Measurements from ENCODE around the gene RAD51B. TPM values are rescaled to one million over a fixed set of nuclear protein-coding genes. Genes with fewer than 3 reads are reported as not detected.

The RAD51B gene
- total and polyA plus RNA-seq, 2 of the 13 experiments (the other 11 are each of a cell fraction or from before 2014, with no cell fraction given) = 7.0 to 9.5 TPM

- no peak for TF ChIP-seq SKIL (CRISPR knock-in tag; IDR thresholded peaks at IDR 0.05; ENCODE audit: borderline replicate concordance)
- peak; percentile 31; the same call in 1 of the 2 replicates for TF ChIP-seq ZNF792 (CRISPR knock-in tag; IDR thresholded peaks at IDR 0.05)
- no peak for TF ChIP-seq HNRNPH1 (optimal IDR thresholded peaks at IDR 0.05; ENCODE audit: low read depth, low read length)
- no peak for TF ChIP-seq MNT (IDR thresholded peaks at IDR 0.05)
- no peak for TF ChIP-seq ZNF275 (CRISPR knock-in tag; IDR thresholded peaks at IDR 0.05; ENCODE audit: borderline replicate concordance)
- no peak for TF ChIP-seq HMGXB3 (CRISPR knock-in tag; IDR thresholded peaks at IDR 0.05; ENCODE audit: borderline replicate concordance)
- TF ChIP-seq BORCS8-MEF2B (CRISPR knock-in tag; IDR thresholded peaks at IDR 0.05) = no peak
- TF ChIP-seq RBFOX2 (IDR thresholded peaks at IDR 0.05; ENCODE audit: low read depth, low read length) = no peak
- no peak for TF ChIP-seq ZNF550 (CRISPR knock-in tag; IDR thresholded peaks at IDR 0.05; ENCODE audit: borderline replicate concordance)
- TF ChIP-seq POGZ (CRISPR knock-in tag; IDR thresholded peaks at IDR 0.05) = no peak
- no peak for TF ChIP-seq ZNF674 (CRISPR knock-in tag; IDR thresholded peaks at IDR 0.05; ENCODE audit: low read depth)
- 0 out of 2 replicates have a peak, but pooled peaks have one; percentile 38 for TF ChIP-seq ZNF850 (CRISPR knock-in tag; conservative IDR thresholded peaks at IDR 0.05)
- TF ChIP-seq ZNF3 (CRISPR knock-in tag; IDR thresholded peaks at IDR 0.05) = no peak
- TF ChIP-seq TEAD3 (CRISPR knock-in tag; optimal IDR thresholded peaks at IDR 0.05; ENCODE audit: borderline replicate concordance) = peak; percentile 57
- TF ChIP-seq ZFYVE20 (CRISPR knock-in tag; IDR thresholded peaks at IDR 0.05; ENCODE audit: borderline replicate concordance, low read depth) = no peak
- TF ChIP-seq SOX5 (CRISPR knock-in tag; IDR thresholded peaks at IDR 0.05; ENCODE audit: borderline replicate concordance) = peak; percentile 11; the same call in 1 of the 2 replicates
- TF ChIP-seq CTCF (CRISPR knock-in tag; IDR thresholded peaks at IDR 0.05) = peak; percentile 76
- TF ChIP-seq MAZ (IDR thresholded peaks at IDR 0.05; ENCODE audit: borderline replicate concordance, low read depth, low read length) = no peak
- no peak for TF ChIP-seq MAZ (CRISPR knock-in tag; IDR thresholded peaks at IDR 0.05; ENCODE audit: low read depth)
- TF ChIP-seq SAP130 (CRISPR knock-in tag; IDR thresholded peaks at IDR 0.05; ENCODE audit: low read depth) = peak; percentile 40
- TF ChIP-seq ZNF605 (CRISPR knock-in tag; IDR thresholded peaks at IDR 0.05) = no peak
Measured at GRCh38 chr14:68716698-68717097, 897.1 kb downstream of the RAD51B start (continued).

Measured in HepG2 (cell line).